CD14-positive monocyte (primary cell): Measurements from ENCODE around the gene TTC33. TPM values are rescaled to one million over a fixed set of nuclear protein-coding genes. Genes with fewer than 3 reads are reported as not detected.

Experiments used
- DNase-seq, 3 donors: peaks; one replicate each; pipeline ENCODE4 v3.0.0-alpha.2; 2011 to 2022
- H2AFZ ChIP-seq: 2 replicates; pipeline ENCODE4 v1.6.0; 2012; ENCODE audit warnings: mild to moderate bottlenecking, low read depth, low read length, inconsistent platforms; ENCODE audit not compliant: insufficient read depth, poor library complexity, severe bottlenecking
- H3K27ac ChIP-seq, 2 donors: 1 replicate in 1 of 2; 2 replicates in 1 of 2; pipeline ENCODE4 v1.5.1; 2012 to 2013; ENCODE audit warnings: low read length in 2 of 2, control low read depth in 1 of 2, inconsistent platforms in 1 of 2, low read depth in 1 of 2, mild to moderate bottlenecking in 1 of 2
- H3K27me3 ChIP-seq, 2 donors: one replicate each; pipeline versions ENCODE4 v1.6.0 to v1.6.1; 2011 to 2013; ENCODE audit warnings: low read length in 2 of 2; ENCODE audit not compliant: control insufficient read depth in 2 of 2, insufficient read depth in 2 of 2
- H3K36me3 ChIP-seq, 2 donors: replicated peaks in 1 of 2; 1 replicate in 1 of 2; 2 replicates in 1 of 2; pipeline versions ENCODE4 v1.5.1 to v1.6.1; 2012 to 2013; ENCODE audit warnings: low read length in 2 of 2, control low read depth in 1 of 2, inconsistent platforms in 1 of 2, mild to moderate bottlenecking in 1 of 2; ENCODE audit not compliant: insufficient read depth in 2 of 2, control insufficient read depth in 1 of 2
- H3K4me1 ChIP-seq, 2 donors: 1 replicate in 1 of 2; 2 replicates in 1 of 2; pipeline versions ENCODE4 v1.5.1 to v1.6.1; 2012 to 2013; ENCODE audit warnings: low read length in 2 of 2, control low read depth in 1 of 2, inconsistent platforms in 1 of 2, mild to moderate bottlenecking in 1 of 2, moderate library complexity in 1 of 2; ENCODE audit not compliant: insufficient read depth in 2 of 2, control insufficient read depth in 1 of 2
- H3K4me2 ChIP-seq: replicated peaks from 2 replicates; pipeline ENCODE3; 2012; ENCODE audit warnings: low read length, moderate library complexity, mild to moderate bottlenecking; ENCODE audit not compliant: poor library complexity, severe bottlenecking; ENCODE audit errors: extremely low read depth
- H3K4me3 ChIP-seq, 3 experiments: fragments of 200-600 bp in 1 of 3; sonication (generic) in 1 of 3; replicated peaks in 1 of 3; 1 replicate in 2 of 3; 2 replicates in 1 of 3; pipeline ENCODE4 v1.5.1; 2011 to 2013; ENCODE audit warnings: low read length in 3 of 3, mild to moderate bottlenecking in 3 of 3, control low read depth in 2 of 3, low read depth in 2 of 3, inconsistent platforms in 1 of 3, moderate library complexity in 1 of 3
- H3K79me2 ChIP-seq: 2 replicates; pipeline ENCODE4 v1.6.0; 2012; ENCODE audit warnings: mild to moderate bottlenecking, control low read depth, inconsistent platforms, low read length, moderate library complexity; ENCODE audit not compliant: insufficient read depth
- H3K9ac ChIP-seq: 2 replicates; pipeline ENCODE4 v1.6.0; 2017; ENCODE audit warnings: low read length, mild to moderate bottlenecking; ENCODE audit not compliant: insufficient read depth, poor library complexity, severe bottlenecking
- H3K9me3 ChIP-seq, 2 donors: replicated peaks in 1 of 2; 1 replicate in 1 of 2; 2 replicates in 1 of 2; pipeline versions ENCODE4 v1.5.1 to v1.6.1; 2012 to 2013; ENCODE audit warnings: low read length in 2 of 2, control low read depth in 1 of 2; ENCODE audit not compliant: control insufficient read depth in 1 of 2, insufficient read depth in 1 of 2
- H4K20me1 ChIP-seq: 2 replicates; pipeline ENCODE4 v1.6.0; 2012; ENCODE audit warnings: mild to moderate bottlenecking, low read length, control low read depth, moderate library complexity; ENCODE audit not compliant: insufficient read depth
- H3K27ac Mint-ChIP-seq, 7 donors: one replicate each; pipeline ENCODE4 v1.8.0; 2020; ENCODE audit warnings: mild to moderate bottlenecking in 7 of 7, mixed read lengths in 7 of 7, moderate library complexity in 6 of 7, inconsistent platforms in 2 of 7
- H3K27me3 Mint-ChIP-seq, 3 donors: one replicate each; pipeline ENCODE4 v1.8.0; 2021 to 2022; ENCODE audit warnings: low read depth in 3 of 3, mild to moderate bottlenecking in 3 of 3, mixed read lengths in 3 of 3, moderate library complexity in 3 of 3, inconsistent platforms in 1 of 3
- H3K36me3 Mint-ChIP-seq, 2 donors: one replicate each; pipeline ENCODE4 v1.8.0; 2020; ENCODE audit warnings: mixed read lengths in 2 of 2, inconsistent platforms in 1 of 2, mild to moderate bottlenecking in 1 of 2
- H3K4me1 Mint-ChIP-seq: one replicate; pipeline ENCODE4 v1.8.0; 2020; ENCODE audit warnings: mild to moderate bottlenecking, mixed read lengths
- H3K4me3 Mint-ChIP-seq, 2 donors: one replicate each; pipeline ENCODE4 v1.8.0; 2020; ENCODE audit warnings: mild to moderate bottlenecking in 2 of 2, mixed read lengths in 2 of 2, moderate library complexity in 1 of 2
- H3K9me3 Mint-ChIP-seq, 7 donors: one replicate each; pipeline ENCODE4 v1.8.0; 2020 to 2022; ENCODE audit warnings: mixed read lengths in 7 of 7, mild to moderate bottlenecking in 6 of 7, moderate library complexity in 6 of 7, inconsistent platforms in 2 of 7
- WGBS: methylation state at CpG from one replicate; pipeline ENCODE4 v1.1.5; 2013; ENCODE audit warnings: missing lambda C conversion rate; ENCODE audit not compliant: insufficient coverage; 5-methylcytosine and 5-hydroxymethylcytosine counted together
- intact Hi-C, 2 donors: fragments of 100-400 bp; cut with micrococcal nuclease; formaldehyde crosslinking; loops; one replicate each; pipeline versions ENCODE4 v1.15.0 to v1.15.1; 2023
- polyA plus RNA-seq, 3 donors: library from polyadenylated mRNA; depleted of rRNA in 1 of 3; unstranded in 2 of 3; stranded (reverse) in 1 of 3; fragments of 300-500 nt in 2 of 3; fragments of >200 nt in 1 of 3; fragmentation: Illumina TruSeq in 2 of 3; gene quantifications; 1 replicate in 2 of 3; 2 replicates in 1 of 3; pipeline ENCODE4 v1.2.3, GENCODE V29; 2012 to 2021
- TF ChIP-seq, protein P1 (sequence below): fragments of 200-600 bp; IDR thresholded peaks from one replicate; pipeline ENCODE4 v1.8.0; 2022; ENCODE audit warnings: antibody characterized with exemption, mild to moderate bottlenecking

The TTC33 gene
- polyA plus RNA-seq, 3 donors: 1.5 to 11.7 (median 9.4) TPM

DNA sequence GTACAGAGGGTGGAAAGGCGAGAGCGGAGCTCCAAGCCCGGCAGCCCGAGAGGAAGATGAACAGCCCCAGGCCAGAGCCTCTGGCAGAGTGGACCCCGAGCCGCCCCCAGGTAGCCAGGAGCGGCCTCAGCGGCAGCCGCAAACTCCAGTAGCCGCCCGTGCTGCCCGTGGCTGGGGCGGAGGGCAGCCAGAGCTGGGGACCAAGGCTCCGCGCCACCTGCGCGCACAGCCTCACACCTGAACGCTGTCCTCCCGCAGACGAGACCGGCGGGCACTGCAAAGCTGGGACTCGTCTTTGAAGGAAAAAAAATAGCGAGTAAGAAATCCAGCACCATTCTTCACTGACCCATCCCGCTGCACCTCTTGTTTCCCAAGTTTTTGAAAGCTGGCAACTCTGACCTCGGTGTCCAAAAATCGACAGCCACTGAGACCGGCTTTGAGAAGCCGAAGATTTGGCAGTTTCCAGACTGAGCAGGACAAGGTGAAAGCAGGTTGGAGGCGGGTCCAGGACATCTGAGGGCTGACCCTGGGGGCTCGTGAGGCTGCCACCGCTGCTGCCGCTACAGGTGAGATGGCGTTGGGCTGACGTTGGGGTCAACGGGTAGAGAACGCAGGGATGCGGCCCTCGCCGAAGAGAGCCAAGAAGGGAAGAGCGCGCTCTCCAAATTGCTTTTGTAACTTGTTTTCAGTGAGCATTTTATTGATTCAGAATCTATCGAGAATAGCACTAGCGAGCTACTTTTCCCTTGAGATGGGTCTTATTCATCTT lies 75.7 kb downstream of the TTC33 start, which contains the start of gene PTGER4:
PTGER4 (plus strand) TSS at position 3 of the 769 bp plus-strand sequence. CDS start 1,079 bp downstream, outside the sequence.
- Histone ChIP-seq H2AFZ (peak within 1 kb of the TSS; percentile 68), H3K9me3 (no peaks in the 10 kb centered on the region), H4K20me1 (peaks cover 52% of the 10 kb centered on the region), H3K4me1 (peaks cover 50 to 72% of the 10 kb centered on the region in 2 donors), H3K4me2 (peak within 1 kb of the TSS; percentile 91), H3K27me3 (no peaks in the 10 kb centered on the region), H3K79me2 (peaks cover 72% of the 10 kb centered on the region), H3K36me3 (peaks cover 3% of the 10 kb centered on the region in 2 donors), H3K4me3 (peak within 1 kb of the TSS; percentile 73 to 98 (median 95)), H3K9ac (peak within 1 kb of the TSS; percentile 78), H3K27ac (peak within 1 kb of the TSS; percentile 83 to 92)
- DNase-seq: no peak
- peaks cover 23 to 30% of the 10 kb centered on the region in 2 donors for H3K36me3 Mint-ChIP-seq
- peaks cover 0 to 2% (median 0%) of the 10 kb centered on the region in 7 donors for H3K9me3 Mint-ChIP-seq
- under 1% methylated on average over 43 of the region's 44 CpGs for WGBS
- peak within 1 kb of the TSS; percentile 100 for H3K4me3 Mint-ChIP-seq
- peaks cover 0 to 2% (median 0%) of the 10 kb centered on the region in 3 donors for H3K27me3 Mint-ChIP-seq
- intact Hi-C loops: loop anchor here (5.0 to 10.0 kb wide), 7 partner anchors 63 to 275 kb away; partner anchors contain the start of gene TTC33 (in 1 of the 2)
- peaks cover 64% of the 10 kb centered on the region for H3K4me1 Mint-ChIP-seq
- TF ChIP-seq, protein P1, sequence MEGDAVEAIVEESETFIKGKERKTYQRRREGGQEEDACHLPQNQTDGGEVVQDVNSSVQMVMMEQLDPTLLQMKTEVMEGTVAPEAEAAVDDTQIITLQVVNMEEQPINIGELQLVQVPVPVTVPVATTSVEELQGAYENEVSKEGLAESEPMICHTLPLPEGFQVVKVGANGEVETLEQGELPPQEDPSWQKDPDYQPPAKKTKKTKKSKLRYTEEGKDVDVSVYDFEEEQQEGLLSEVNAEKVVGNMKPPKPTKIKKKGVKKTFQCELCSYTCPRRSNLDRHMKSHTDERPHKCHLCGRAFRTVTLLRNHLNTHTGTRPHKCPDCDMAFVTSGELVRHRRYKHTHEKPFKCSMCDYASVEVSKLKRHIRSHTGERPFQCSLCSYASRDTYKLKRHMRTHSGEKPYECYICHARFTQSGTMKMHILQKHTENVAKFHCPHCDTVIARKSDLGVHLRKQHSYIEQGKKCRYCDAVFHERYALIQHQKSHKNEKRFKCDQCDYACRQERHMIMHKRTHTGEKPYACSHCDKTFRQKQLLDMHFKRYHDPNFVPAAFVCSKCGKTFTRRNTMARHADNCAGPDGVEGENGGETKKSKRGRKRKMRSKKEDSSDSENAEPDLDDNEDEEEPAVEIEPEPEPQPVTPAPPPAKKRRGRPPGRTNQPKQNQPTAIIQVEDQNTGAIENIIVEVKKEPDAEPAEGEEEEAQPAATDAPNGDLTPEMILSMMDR: no peak
- H3K27ac Mint-ChIP-seq: peak within 1 kb of the TSS; percentile 91 to 98 (median 96)

DNA sequence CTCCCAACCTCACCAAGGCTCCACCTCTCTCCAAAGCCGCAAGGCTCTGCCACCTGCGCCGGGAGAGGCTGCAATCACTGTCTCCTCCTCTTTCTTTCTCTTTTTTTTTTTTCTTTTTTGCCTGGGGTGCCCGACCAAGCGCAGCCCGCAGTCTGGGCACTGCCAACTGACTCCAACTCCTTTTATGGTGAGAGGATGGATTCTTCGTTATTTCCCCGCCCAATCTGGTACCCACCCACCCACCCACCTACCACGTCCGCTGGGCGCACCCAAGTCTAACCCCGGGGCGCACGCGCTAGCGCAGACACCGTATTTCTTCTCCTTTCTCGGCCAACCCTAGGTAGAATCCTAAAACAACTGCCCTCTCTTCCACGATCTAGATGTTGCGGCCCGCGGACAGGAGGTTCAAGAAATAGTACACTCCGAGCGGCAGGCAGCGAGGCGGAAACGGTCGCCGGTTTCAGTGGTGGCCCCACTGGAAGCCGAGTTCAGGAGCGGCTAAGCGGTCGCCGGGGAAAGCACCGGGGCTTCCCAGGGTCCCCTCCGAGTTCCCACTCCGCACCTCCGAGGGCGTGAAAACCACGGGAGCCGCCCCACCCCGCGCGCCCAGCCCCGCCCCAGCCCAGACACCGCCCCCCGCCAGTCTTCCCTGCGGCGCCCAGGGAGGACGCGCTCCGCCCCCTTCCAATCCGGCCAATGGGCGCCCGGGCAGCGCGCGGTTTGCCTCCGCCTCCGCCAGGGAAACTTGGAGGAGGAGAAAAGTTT lies 76.4 kb downstream of the TTC33 start:
- peaks cover 0 to 2% (median 0%) of the 10 kb centered on the region in 3 donors for H3K27me3 Mint-ChIP-seq
- peaks cover 0 to 2% (median 0%) of the 10 kb centered on the region in 7 donors for H3K9me3 Mint-ChIP-seq
- TF ChIP-seq, protein P1: no peak
- Histone ChIP-seq H2AFZ (peak overlapping the region; percentile 68), H3K9me3 (no peaks in the 10 kb centered on the region), H3K4me3 (peak overlapping the region; percentile 73 to 98 (median 95)), H3K9ac (peak overlapping the region; percentile 78), H3K4me1 (peaks cover 43 to 64% of the 10 kb centered on the region in 2 donors), H3K27me3 (no peaks in the 10 kb centered on the region), H3K27ac (peak overlapping the region; percentile 83 to 92), H3K4me2 (peak overlapping the region; percentile 91), H4K20me1 (peaks cover 44% of the 10 kb centered on the region), H3K36me3 (no peaks in the 10 kb centered on the region), H3K79me2 (peaks cover 64% of the 10 kb centered on the region)
- intact Hi-C loops: loop anchor here (5.0 to 10.0 kb wide), 2 partner anchors 62 to 65 kb away; no protein-coding TSS in a partner anchor
- H3K36me3 Mint-ChIP-seq: peaks cover 21 to 26% of the 10 kb centered on the region in 2 donors
- peak; percentile 82 to 88 (median 87) for DNase-seq
- peak overlapping the region; percentile 100 for H3K4me3 Mint-ChIP-seq
- H3K4me1 Mint-ChIP-seq: peaks cover 59% of the 10 kb centered on the region
- H3K27ac Mint-ChIP-seq: peak overlapping the region; percentile 91 to 98 (median 96)
- WGBS: under 1% methylated on average over 40 of the region's 60 CpGs
